Caco-2 (cell line): ENCODE results near the gene PPM1E. TPM values are rescaled to one million over a fixed set of nuclear protein-coding genes. Genes with fewer than 3 reads are reported as not detected.

ENCODE experiments used
- BruUV-seq: library from RNA; stranded (reverse); fragments of 400-500 nt; replicated peaks from 2 replicates; lab custom pipeline; 2021; lab: Mats Ljungman, UMichigan
- CTCF ChIA-PET: fragments of 300-600 bp; sonication (Branson Sonifier 250); formaldehyde crosslinking; loops from one replicate; lab custom pipeline; 2022; ENCODE audit warnings: antibody characterized with exemption; lab: Charles Lee
- POLR2A ChIA-PET: fragments of 300-600 bp; sonication (Branson Sonifier 250); formaldehyde crosslinking; loops from one replicate; lab custom pipeline; 2022; ENCODE audit warnings: antibody characterized with exemption; lab: Charles Lee
- DNase-seq, 2 experiments: peaks; one replicate each; pipeline versions ENCODE4 v3.0.0 to v3.0.0-alpha.2; 2020 to 2022
- H3K27me3 ChIP-seq: replicated peaks from 2 replicates; pipeline ENCODE4 v1.6.0; 2011; ENCODE audit warnings: low read length; ENCODE audit not compliant: control insufficient read depth, insufficient read depth
- H3K36me3 ChIP-seq: 2 replicates; pipeline ENCODE4 v1.5.1; 2011; ENCODE audit warnings: low read length; ENCODE audit not compliant: control insufficient read depth, insufficient read depth
- H3K4me1 ChIP-seq: fragments of 250-450 bp; sonication (Bioruptor Pico); 2 replicates; pipeline ENCODE4 v1.5.1; 2020; ENCODE audit warnings: mild to moderate bottlenecking
- H3K4me3 ChIP-seq: 2 replicates; pipeline ENCODE4 v1.5.1; 2011; ENCODE audit warnings: low read depth, mild to moderate bottlenecking, control low read depth, low read length
- H3K9me3 ChIP-seq: fragments of 250-450 bp; sonication (Bioruptor Pico); 2 replicates; pipeline ENCODE4 v1.5.1; 2020; ENCODE audit warnings: mild to moderate bottlenecking, moderate library complexity
- H3K27ac Mint-ChIP-seq: one replicate; pipeline ENCODE4 v1.8.0; 2022; ENCODE audit warnings: mixed read lengths; ENCODE audit not compliant: unreplicated experiment
- H3K27me3 Mint-ChIP-seq: one replicate; pipeline ENCODE4 v1.8.0; 2022; ENCODE audit warnings: mixed read lengths; ENCODE audit not compliant: insufficient read depth, unreplicated experiment
- H3K36me3 Mint-ChIP-seq: one replicate; pipeline ENCODE4 v1.8.0; 2022; ENCODE audit warnings: mild to moderate bottlenecking, mixed read lengths; ENCODE audit not compliant: insufficient read depth, unreplicated experiment
- H3K4me1 Mint-ChIP-seq: one replicate; pipeline ENCODE4 v1.8.0; 2022; ENCODE audit warnings: low read depth, mixed read lengths; ENCODE audit not compliant: unreplicated experiment
- H3K4me3 Mint-ChIP-seq: one replicate; pipeline ENCODE4 v1.8.0; 2022; ENCODE audit warnings: mild to moderate bottlenecking, moderate library complexity, mixed read lengths; ENCODE audit not compliant: unreplicated experiment
- H3K9me3 Mint-ChIP-seq: one replicate; pipeline ENCODE4 v1.8.0; 2022; ENCODE audit warnings: mixed read lengths; ENCODE audit not compliant: unreplicated experiment
- intact Hi-C: fragments of 100-400 bp; cut with micrococcal nuclease; formaldehyde crosslinking; loops from one replicate; pipeline ENCODE4 v1.10.0; 2022; ENCODE audit not compliant: unreplicated experiment
- total RNA-seq: library from RNA; stranded (reverse); gene quantifications from 2 replicates; pipeline ENCODE4 v1.2.3, GENCODE V29; 2022
- TF ChIP-seq, protein P1 (sequence below), 2 experiments: fragments of 200-600 bp in 1 of 2; IDR thresholded peaks; 1 replicate in 1 of 2; 2 replicates in 1 of 2; pipeline versions ENCODE4 v1.5.1 to v1.8.0; 2011 to 2022; ENCODE audit warnings: antibody characterized with exemption in 1 of 2, control low read depth in 1 of 2, inconsistent platforms in 1 of 2, low read depth in 1 of 2, low read length in 1 of 2, mild to moderate bottlenecking in 1 of 2, moderate library complexity in 1 of 2; ENCODE audit not compliant: insufficient read depth in 1 of 2, severe bottlenecking in 1 of 2, unreplicated experiment in 1 of 2

The PPM1E gene
- total RNA-seq, 1 experiment from 2014 or later: 0.09 TPM

DNA sequence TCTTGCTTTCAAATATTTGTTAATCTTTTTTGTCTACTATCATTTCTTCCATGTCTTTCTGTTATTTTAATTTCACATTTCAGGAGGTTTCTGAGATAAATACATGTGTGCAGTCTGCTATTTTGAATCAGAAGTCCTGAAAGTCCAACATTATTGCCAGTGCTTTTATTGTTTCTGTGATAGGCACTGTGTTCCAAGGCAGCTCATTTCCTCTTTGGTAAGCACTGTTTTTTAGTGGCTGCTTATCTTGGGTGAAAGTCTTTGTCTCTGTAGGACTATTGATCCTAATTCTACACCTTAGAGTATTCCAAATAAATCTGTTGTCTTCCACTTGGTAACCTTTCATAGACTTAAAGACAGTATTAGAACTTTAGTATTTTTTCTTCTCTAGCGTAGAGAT lies 76.1 kb downstream of the PPM1E start:
- H3K4me1 Mint-ChIP-seq: no peaks in the 10 kb centered on the region
- no peaks in the 10 kb centered on the region for H3K27me3 Mint-ChIP-seq
- peaks cover 10% of the 10 kb centered on the region for H3K9me3 Mint-ChIP-seq
- H3K36me3 Mint-ChIP-seq: no peaks in the 10 kb centered on the region
- Histone ChIP-seq H3K4me3 (no peak overlapping the region), H3K36me3 (no peaks in the 10 kb centered on the region), H3K9me3 (peaks cover 17% of the 10 kb centered on the region; the same call in 1 of the 2 replicates), H3K4me1 (0 out of 2 replicates have a peak, but pooled peaks cover 5% of the 10 kb centered on the region), H3K27me3 (no peaks in the 10 kb centered on the region)
- H3K27ac Mint-ChIP-seq: no peak overlapping the region
- no peak overlapping the region for H3K4me3 Mint-ChIP-seq
- ChIA-PET POLR2A (interaction anchor here (0.7 kb wide), 1 partner anchor 298 kb away, joined by 3 read pairs; no protein-coding TSS in a partner anchor), CTCF (no interaction called here)
- intact Hi-C loops: no loop called here
- no peak for DNase-seq
- no TSS peak for BruUV-seq
- TF ChIP-seq, protein P1, sequence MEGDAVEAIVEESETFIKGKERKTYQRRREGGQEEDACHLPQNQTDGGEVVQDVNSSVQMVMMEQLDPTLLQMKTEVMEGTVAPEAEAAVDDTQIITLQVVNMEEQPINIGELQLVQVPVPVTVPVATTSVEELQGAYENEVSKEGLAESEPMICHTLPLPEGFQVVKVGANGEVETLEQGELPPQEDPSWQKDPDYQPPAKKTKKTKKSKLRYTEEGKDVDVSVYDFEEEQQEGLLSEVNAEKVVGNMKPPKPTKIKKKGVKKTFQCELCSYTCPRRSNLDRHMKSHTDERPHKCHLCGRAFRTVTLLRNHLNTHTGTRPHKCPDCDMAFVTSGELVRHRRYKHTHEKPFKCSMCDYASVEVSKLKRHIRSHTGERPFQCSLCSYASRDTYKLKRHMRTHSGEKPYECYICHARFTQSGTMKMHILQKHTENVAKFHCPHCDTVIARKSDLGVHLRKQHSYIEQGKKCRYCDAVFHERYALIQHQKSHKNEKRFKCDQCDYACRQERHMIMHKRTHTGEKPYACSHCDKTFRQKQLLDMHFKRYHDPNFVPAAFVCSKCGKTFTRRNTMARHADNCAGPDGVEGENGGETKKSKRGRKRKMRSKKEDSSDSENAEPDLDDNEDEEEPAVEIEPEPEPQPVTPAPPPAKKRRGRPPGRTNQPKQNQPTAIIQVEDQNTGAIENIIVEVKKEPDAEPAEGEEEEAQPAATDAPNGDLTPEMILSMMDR (IDR thresholded peaks at IDR 0.05; ENCODE audit: insufficient read depth in 1 of 2, low read depth in 1 of 2, low read length in 1 of 2, severe bottlenecking in 1 of 2, unreplicated experiment in 1 of 2): no peak

DNA sequence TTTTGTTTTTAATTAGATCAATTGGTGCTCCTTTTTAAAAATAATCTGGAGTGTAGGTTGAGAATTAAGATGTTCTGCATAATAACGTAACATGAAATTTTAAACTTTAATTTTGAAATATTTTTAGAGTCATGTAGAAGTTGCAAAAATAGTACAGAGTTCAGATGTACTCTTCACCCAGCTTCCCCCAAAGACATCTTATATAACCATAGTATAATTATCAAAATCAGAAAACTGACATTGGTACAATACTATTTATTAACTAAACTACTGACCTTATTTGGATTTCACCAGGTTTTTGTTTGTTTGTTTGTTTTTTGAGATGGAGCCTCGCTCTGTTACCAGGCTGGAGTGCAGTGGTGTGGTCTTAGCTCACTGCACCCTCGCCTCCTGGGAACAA lies 76.9 kb downstream of the PPM1E start:
- Histone ChIP-seq H3K4me1 (0 out of 2 replicates have a peak, but pooled peaks cover 5% of the 10 kb centered on the region), H3K4me3 (no peak overlapping the region), H3K27me3 (no peaks in the 10 kb centered on the region), H3K9me3 (peaks cover 17% of the 10 kb centered on the region; the same call in 1 of the 2 replicates), H3K36me3 (no peaks in the 10 kb centered on the region)
- intact Hi-C loops: no loop called here
- Mint-ChIP-seq H3K36me3 (no peaks in the 10 kb centered on the region), H3K4me1 (no peaks in the 10 kb centered on the region), H3K27ac (no peak overlapping the region), H3K9me3 (peaks cover 10% of the 10 kb centered on the region), H3K27me3 (no peaks in the 10 kb centered on the region), H3K4me3 (no peak overlapping the region)
- TF ChIP-seq, protein P1 (IDR thresholded peaks at IDR 0.05; ENCODE audit: insufficient read depth in 1 of 2, low read depth in 1 of 2, low read length in 1 of 2, severe bottlenecking in 1 of 2, unreplicated experiment in 1 of 2): no peak
- ChIA-PET POLR2A (no interaction called here), CTCF (no interaction called here)
- BruUV-seq: no TSS peak
- DNase-seq: no peak

DNA sequence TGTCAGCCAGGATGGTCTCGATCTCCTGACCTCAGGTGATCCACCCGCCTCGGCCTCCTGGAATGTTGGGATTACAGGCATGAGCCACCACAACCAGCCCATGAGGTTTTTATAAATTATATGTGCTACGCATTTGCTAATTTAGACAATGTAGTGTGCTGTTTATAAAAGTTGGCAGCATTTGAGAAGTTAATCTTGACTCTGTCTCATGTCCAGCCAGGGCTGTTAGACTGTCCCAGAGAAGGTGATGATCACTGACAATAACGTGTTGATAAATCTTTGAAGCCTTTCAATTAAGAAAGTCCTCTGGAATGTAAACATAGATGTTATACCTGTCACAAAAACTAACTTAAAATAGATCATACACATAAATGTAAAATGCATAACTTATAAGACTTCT lies 82.0 kb downstream of the PPM1E start:
- H3K36me3 ChIP-seq: no peaks in the 10 kb centered on the region
- Mint-ChIP-seq H3K4me1 (no peaks in the 10 kb centered on the region), H3K27ac (no peak overlapping the region), H3K9me3 (no peaks in the 10 kb centered on the region), H3K4me3 (no peak overlapping the region), H3K27me3 (peaks cover 3% of the 10 kb centered on the region), H3K36me3 (no peaks in the 10 kb centered on the region)
- no peak overlapping the region for H3K4me3 ChIP-seq
- H3K27me3 ChIP-seq: no peaks in the 10 kb centered on the region
- no peaks in the 10 kb centered on the region; the same call in 1 of the 2 replicates for H3K9me3 ChIP-seq
- TF ChIP-seq, protein P1 (IDR thresholded peaks at IDR 0.05; ENCODE audit: insufficient read depth in 1 of 2, low read depth in 1 of 2, low read length in 1 of 2, severe bottlenecking in 1 of 2, unreplicated experiment in 1 of 2): no peak
- BruUV-seq: no TSS peak
- H3K4me1 ChIP-seq: no peaks in the 10 kb centered on the region
- intact Hi-C loops: no loop called here
- POLR2A ChIA-PET: no interaction called here
- CTCF ChIA-PET: no interaction called here
- DNase-seq: no peak
